Cardiac muscle cell (in vitro differentiated cells and primary cell): Measurements from ENCODE around the gene CASZ1. TPM values are rescaled to one million over a fixed set of nuclear protein-coding genes. Genes with fewer than 3 reads are reported as not detected.
A peak's percentile ranks its signal among the peaks of the same experiment; 100 is the strongest.

Experiments
- DNase-seq, 2 donors: peaks; one replicate each; pipeline versions ENCODE4 v3.0.0 to v3.0.0-alpha.2; 2010 to 2017; ENCODE audit warnings: low read depth in 1 of 2, low spot score in 1 of 2
- H3K27ac ChIP-seq: fragments of 200-600 bp; sonication (generic); 2 replicates; pipeline ENCODE4 v1.5.1; 2016
- H3K27me3 ChIP-seq: fragments of 200-600 bp; sonication (generic); 2 replicates; pipeline ENCODE4 v1.6.0; 2016; ENCODE audit warnings: control low read depth
- H3K36me3 ChIP-seq: fragments of 200-600 bp; sonication (generic); 2 replicates; pipeline ENCODE4 v1.5.1; 2016; ENCODE audit warnings: control low read depth
- H3K4me1 ChIP-seq: fragments of 200-600 bp; sonication (generic); 2 replicates; pipeline ENCODE4 v1.8.1; 2017; ENCODE audit warnings: low read depth, mild to moderate bottlenecking, mixed run types
- H3K4me3 ChIP-seq: fragments of 200-600 bp; sonication (generic); 2 replicates; pipeline ENCODE4 v1.5.1; 2016; ENCODE audit warnings: mild to moderate bottlenecking
- H3K9me3 ChIP-seq: fragments of 200-600 bp; sonication (generic); 2 replicates; pipeline ENCODE4 v1.5.1; 2017; ENCODE audit warnings: low read depth, mild to moderate bottlenecking, control low read depth
- polyA plus RNA-seq: library from polyadenylated mRNA; unstranded; fragments of >200 nt; fragmentation: Nextera tagmentation; extraction: Ambion mirVana; gene quantifications from 2 replicates; pipeline ENCODE4 v1.2.1, GENCODE V29; 2016
- total RNA-seq: library from RNA; depleted of rRNA; stranded (reverse); fragments of >200 nt; gene quantifications from 2 replicates; pipeline ENCODE4 v1.2.3, GENCODE V29; 2016
- TF ChIP-seq, protein P1 (sequence below): IDR thresholded peaks from 2 replicates; pipeline ENCODE4 v1.5.1; 2012; ENCODE audit warnings: low read depth, mild to moderate bottlenecking, low read length

The CASZ1 gene
- total and polyA plus RNA-seq, 2 experiments from 2014 or later: 53.5 to 87.3 TPM

DNA sequence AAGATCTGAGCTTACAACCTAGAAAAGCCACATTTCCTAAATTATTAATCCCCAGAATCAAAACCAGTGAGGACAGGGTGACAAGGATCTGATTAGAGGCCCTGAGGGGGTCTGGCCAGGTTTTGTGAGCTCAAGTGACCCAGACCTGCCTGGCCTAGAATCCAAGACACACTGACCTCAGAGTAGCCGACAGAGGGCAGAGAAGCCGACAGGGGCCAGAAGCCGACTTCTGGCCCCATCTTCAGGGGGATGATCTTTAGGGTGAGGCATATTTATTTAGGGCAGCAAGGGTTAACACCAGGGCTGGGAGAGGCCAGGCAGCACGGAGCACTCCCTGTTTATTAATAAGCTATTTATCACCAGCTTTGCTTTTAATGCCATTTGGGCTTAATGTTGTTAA, 45.3 kb downstream of the CASZ1 start:
- TF ChIP-seq, protein P1, sequence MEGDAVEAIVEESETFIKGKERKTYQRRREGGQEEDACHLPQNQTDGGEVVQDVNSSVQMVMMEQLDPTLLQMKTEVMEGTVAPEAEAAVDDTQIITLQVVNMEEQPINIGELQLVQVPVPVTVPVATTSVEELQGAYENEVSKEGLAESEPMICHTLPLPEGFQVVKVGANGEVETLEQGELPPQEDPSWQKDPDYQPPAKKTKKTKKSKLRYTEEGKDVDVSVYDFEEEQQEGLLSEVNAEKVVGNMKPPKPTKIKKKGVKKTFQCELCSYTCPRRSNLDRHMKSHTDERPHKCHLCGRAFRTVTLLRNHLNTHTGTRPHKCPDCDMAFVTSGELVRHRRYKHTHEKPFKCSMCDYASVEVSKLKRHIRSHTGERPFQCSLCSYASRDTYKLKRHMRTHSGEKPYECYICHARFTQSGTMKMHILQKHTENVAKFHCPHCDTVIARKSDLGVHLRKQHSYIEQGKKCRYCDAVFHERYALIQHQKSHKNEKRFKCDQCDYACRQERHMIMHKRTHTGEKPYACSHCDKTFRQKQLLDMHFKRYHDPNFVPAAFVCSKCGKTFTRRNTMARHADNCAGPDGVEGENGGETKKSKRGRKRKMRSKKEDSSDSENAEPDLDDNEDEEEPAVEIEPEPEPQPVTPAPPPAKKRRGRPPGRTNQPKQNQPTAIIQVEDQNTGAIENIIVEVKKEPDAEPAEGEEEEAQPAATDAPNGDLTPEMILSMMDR: no peak
- peaks cover 20% of the 10 kb centered on the region for H3K4me1 ChIP-seq
- no peaks in the 10 kb centered on the region for H3K9me3 ChIP-seq
- DNase-seq: no peak
- no peaks in the 10 kb centered on the region for H3K36me3 ChIP-seq
- no peak overlapping the region for H3K27ac ChIP-seq
- H3K27me3 ChIP-seq: no peaks in the 10 kb centered on the region
- no peak overlapping the region for H3K4me3 ChIP-seq

DNA sequence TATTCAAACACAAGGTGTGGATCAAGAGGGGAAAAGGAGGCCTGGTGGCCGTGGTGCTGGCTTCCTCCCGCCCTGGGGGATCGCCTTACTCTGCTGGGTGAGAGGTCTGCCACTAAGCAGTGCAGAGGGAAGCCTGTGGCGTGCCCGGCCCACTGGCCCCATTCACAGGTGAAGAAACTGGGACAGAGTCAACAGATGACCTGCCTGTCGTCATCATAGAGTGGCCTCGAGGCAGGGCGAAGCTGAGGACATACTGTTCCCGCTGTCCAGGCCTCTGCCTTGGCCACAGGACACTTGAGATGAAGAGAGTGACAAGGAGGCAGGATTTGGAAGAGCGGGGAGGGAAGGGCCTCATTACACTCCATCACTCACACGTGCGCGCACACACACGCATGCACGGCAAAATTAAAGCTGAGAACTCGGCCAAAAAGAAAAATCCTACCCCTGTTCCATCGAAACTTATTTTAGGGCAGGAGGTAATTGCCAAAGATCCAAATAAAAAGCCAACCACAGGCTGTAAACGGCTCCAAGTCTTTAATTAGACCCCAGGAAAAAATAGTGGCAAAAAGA, 50.5 kb downstream of the CASZ1 start:
- TF ChIP-seq, protein P1: no peak

DNA sequence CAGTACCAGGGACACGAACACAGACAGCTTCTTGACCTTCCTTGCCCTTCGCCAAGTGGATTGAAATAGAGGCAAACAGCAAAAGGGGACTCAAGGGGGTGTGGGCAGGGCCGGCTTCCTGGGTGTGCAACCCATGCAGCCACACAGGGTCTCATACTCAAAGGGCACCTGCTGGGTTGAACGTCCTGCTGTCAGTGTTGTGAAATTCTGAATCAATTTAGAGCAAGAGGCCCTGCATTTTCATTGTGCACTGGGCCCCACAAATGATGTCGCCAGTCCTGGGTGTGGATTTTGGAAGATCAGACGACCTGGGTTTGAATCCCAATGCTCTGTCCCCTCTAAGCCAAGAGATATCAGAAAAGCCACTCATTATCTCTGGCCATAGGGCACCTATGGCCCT, 51.1 kb downstream of the CASZ1 start:
- H3K9me3 ChIP-seq: no peaks in the 10 kb centered on the region
- no peaks in the 10 kb centered on the region for H3K27me3 ChIP-seq
- TF ChIP-seq, protein P1: no peak
- no peak overlapping the region for H3K4me3 ChIP-seq
- peaks cover 38% of the 10 kb centered on the region for H3K4me1 ChIP-seq
- no peaks in the 10 kb centered on the region for H3K36me3 ChIP-seq
- peak in 1 of 2 donors; percentile 49 for DNase-seq
- peak overlapping the region; percentile 81 for H3K27ac ChIP-seq

More for the DNA sequence above, 50.5 kb downstream of the CASZ1 start:
- Histone ChIP-seq H3K27ac (peak overlapping the region; percentile 81), H3K4me1 (peaks cover 38% of the 10 kb centered on the region), H3K9me3 (no peaks in the 10 kb centered on the region), H3K4me3 (no peak overlapping the region), H3K27me3 (no peaks in the 10 kb centered on the region), H3K36me3 (no peaks in the 10 kb centered on the region)
- no peak for DNase-seq

DNA sequence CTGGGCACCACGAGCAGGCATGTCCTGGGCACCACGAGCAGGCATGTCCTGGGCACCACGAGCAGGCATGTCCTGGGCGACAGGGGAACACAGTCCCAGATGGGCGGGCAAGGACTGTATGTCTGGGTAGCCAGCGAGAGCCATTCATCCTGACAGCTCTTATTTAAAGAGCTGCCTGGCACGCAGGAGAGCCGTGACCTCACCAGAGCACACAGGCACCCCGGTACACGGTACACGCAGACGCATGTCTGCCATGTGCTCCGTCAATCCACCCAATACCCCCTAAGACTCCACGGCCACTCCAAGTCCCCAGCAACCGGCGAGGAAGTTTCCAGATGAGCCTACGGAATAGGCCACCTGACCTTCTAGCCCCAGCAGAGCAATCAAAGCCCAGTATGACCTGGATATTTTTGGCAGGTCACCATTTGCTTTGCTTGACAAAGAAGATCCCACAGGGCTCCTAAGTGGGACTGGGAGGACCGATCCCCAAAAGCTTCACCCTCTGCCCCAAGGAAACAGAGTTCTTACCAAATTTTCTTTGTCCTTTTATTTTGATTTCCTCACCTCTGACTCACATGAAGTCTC, 51.7 kb downstream of the CASZ1 start:
- no peak for DNase-seq
- Histone ChIP-seq H3K4me3 (no peak overlapping the region), H3K27ac (peak overlapping the region; percentile 81), H3K27me3 (no peaks in the 10 kb centered on the region), H3K4me1 (peaks cover 38% of the 10 kb centered on the region), H3K9me3 (no peaks in the 10 kb centered on the region), H3K36me3 (no peaks in the 10 kb centered on the region)
- TF ChIP-seq, protein P1: no peak

DNA sequence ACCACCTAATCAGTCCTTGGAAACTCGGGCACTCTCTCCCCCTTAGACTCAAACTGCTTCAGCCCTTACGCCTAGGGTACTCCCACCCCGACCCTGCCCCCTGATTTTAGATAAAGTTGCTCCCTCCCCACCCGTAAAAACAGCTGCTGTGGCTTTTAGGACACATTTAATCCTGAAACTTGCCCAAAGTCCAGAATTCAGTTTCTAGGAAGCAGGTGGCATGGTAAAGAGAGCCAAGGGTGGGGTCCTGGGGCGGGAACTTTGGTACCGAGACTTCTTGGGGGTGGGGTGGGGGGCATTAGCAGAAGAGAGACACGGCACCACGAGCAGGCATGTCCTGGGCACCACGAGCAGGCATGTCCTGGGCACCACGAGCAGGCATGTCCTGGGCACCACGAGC, 52.4 kb downstream of the CASZ1 start:
- Histone ChIP-seq H3K27ac (no peak overlapping the region), H3K4me3 (no peak overlapping the region), H3K9me3 (no peaks in the 10 kb centered on the region), H3K27me3 (no peaks in the 10 kb centered on the region), H3K4me1 (peaks cover 38% of the 10 kb centered on the region), H3K36me3 (no peaks in the 10 kb centered on the region)
- TF ChIP-seq, protein P1: no peak
- no peak for DNase-seq
